Mesodermal cell (in vitro differentiated cells): ENCODE data around the gene RRM2.

ENCODE experiments used
- H3K27ac ChIP-seq: 2 replicates; pipeline ENCODE4 v1.7.0; 2013; ENCODE audit warnings: mild to moderate bottlenecking, low read depth, low read length, moderate library complexity; ENCODE audit not compliant: severe bottlenecking
- H3K36me3 ChIP-seq: 2 replicates; pipeline ENCODE4 v1.7.1; 2013; ENCODE audit warnings: mild to moderate bottlenecking, low read length, moderate library complexity; ENCODE audit not compliant: control insufficient read depth, insufficient read depth
- H3K4me1 ChIP-seq: one replicate; pipeline ENCODE4 v1.7.1; 2013; ENCODE audit warnings: mild to moderate bottlenecking, low read length; ENCODE audit not compliant: insufficient read depth, control insufficient read depth, poor library complexity, severe bottlenecking
- H3K4me3 ChIP-seq: 2 replicates; pipeline ENCODE4 v1.7.0; 2013; ENCODE audit warnings: low read length, control low read depth, mild to moderate bottlenecking; ENCODE audit not compliant: insufficient read depth, poor library complexity, severe bottlenecking; ENCODE audit errors: extremely low read depth
- H3K9me3 ChIP-seq: 2 replicates; pipeline ENCODE4 v1.7.1; 2013; ENCODE audit warnings: mild to moderate bottlenecking, low read length, moderate library complexity; ENCODE audit not compliant: control insufficient read depth
- WGBS, 2 experiments: methylation state at CpG; one replicate each; pipeline ENCODE4 v1.1.5; 2013; ENCODE audit warnings: missing lambda C conversion rate in 2 of 2; ENCODE audit not compliant: insufficient coverage in 2 of 2; 5-methylcytosine and 5-hydroxymethylcytosine counted together

RRM2 gene

GRCh38 chr2:10166676-10167292 is 44.2 kb downstream of the RRM2 start:
- Histone ChIP-seq H3K9me3 (no peaks in the 10 kb centered on the region), H3K27ac (no peak overlapping the region), H3K36me3 (no peaks in the 10 kb centered on the region), H3K4me1 (peaks cover 37% of the 10 kb centered on the region), H3K4me3 (no peak overlapping the region)
- WGBS, 2 experiments, result 88 to 89% methylated on average over 17 to 18 of the region's 18 CpGs

DNA sequence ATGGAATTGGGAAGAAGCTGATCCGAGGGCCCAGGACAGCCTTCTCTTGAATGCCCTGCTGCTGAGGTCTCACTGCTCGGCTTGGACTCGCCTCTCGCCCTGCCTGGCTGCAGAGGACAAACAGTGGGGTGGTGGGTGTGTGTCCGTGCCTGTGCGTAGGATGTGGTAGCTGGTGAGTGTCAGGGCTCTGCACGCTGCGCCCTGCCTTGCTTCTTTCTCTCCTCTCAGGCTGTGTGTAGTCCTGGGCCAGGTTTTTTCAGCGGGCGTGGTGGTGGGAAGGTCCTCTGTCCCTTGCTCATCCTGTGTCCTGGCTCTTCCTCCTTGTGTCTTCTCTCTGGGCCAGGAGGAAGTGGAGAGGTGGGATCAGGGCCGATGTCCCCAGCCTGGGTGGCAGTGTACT is 44.8 kb downstream of the RRM2 start:
- no peaks in the 10 kb centered on the region for H3K9me3 ChIP-seq
- peak overlapping the region; percentile 69 for H3K27ac ChIP-seq
- peaks cover 37% of the 10 kb centered on the region for H3K4me1 ChIP-seq
- no peaks in the 10 kb centered on the region for H3K36me3 ChIP-seq
- H3K4me3 ChIP-seq, result no peak overlapping the region
- 93 to 96% methylated on average over 6 to 8 of the region's 11 CpGs for WGBS, 2 experiments

DNA sequence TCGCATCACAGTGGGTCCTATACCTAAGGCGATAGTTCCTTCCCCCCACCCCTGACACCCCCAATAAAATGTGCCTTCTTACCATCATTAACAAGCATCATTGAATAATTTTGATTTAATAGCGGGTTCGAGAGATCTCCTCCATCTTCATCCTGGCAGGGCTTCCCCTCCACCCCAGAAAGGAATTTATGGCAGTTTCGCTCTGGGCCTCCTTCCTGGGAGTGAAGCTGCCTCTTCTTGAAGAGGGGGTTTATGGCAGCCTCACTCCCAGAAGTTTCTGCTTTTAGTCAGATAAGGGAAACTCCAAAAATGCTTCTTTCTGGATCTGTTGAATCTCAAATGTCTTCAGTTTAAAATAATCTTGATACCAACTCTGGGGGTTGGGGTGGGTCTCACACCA is 45.7 kb downstream of the RRM2 start:
- no peaks in the 10 kb centered on the region for H3K9me3 ChIP-seq
- WGBS, 2 experiments, result 74 to 100% methylated on average over 2 to 3 of the region's 5 CpGs
- no peak overlapping the region for H3K4me3 ChIP-seq
- peaks cover 37% of the 10 kb centered on the region for H3K4me1 ChIP-seq
- H3K27ac ChIP-seq, result peak overlapping the region; percentile 69
- no peaks in the 10 kb centered on the region for H3K36me3 ChIP-seq

- no peaks in the 10 kb centered on the region for H3K9me3 ChIP-seq
- no peak overlapping the region for H3K4me3 ChIP-seq
- peaks cover 37% of the 10 kb centered on the region for H3K4me1 ChIP-seq
- WGBS, 2 experiments, result 91 to 92% methylated on average over 5 of the region's 7 CpGs
- no peaks in the 10 kb centered on the region for H3K36me3 ChIP-seq
- no peak overlapping the region for H3K27ac ChIP-seq
These were observed 46.6 kb downstream of the RRM2 start for GRCh38 chr2:10169053-10169578.

DNA sequence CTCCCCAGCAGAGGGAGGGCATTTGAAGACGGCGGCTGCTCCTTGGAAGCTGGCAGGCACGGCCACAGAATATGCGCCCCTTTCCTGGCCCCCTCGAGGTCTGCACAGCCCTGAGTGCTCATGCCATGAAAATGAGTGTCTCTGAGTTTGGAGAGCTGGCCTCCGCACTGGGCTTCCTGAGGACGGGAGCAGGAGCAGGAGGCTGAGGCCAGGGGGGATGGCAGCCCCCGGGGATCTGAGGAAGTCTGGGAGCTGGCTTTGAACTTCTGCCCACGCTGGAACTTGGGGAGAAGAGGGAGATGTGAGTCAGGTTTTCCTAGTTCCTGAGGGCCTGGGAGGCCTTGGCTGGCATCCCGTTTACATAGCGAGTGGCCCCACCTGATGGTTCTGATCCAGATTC is 47.0 kb downstream of the RRM2 start:
- no peaks in the 10 kb centered on the region for H3K36me3 ChIP-seq
- 84 to 89% methylated on average over 7 to 10 of the region's 11 CpGs for WGBS, 2 experiments
- H3K4me3 ChIP-seq, result no peak overlapping the region
- H3K9me3 ChIP-seq, result no peaks in the 10 kb centered on the region
- peaks cover 37% of the 10 kb centered on the region for H3K4me1 ChIP-seq
- H3K27ac ChIP-seq, result no peak overlapping the region

GRCh38 chr2:10170256-10170655 is 47.7 kb downstream of the RRM2 start:
- 57 to 59% methylated on average over 7 to 8 of the region's 9 CpGs for WGBS, 2 experiments
- peaks cover 37% of the 10 kb centered on the region for H3K4me1 ChIP-seq

GRCh38 chr2:10171006-10171800 is 48.7 kb downstream of the RRM2 start:
- 90 to 95% methylated on average over 16 to 17 of the region's 19 CpGs for WGBS, 2 experiments
- Histone ChIP-seq H3K4me1 (peaks cover 37% of the 10 kb centered on the region), H3K4me3 (no peak overlapping the region), H3K27ac (no peak overlapping the region), H3K9me3 (no peaks in the 10 kb centered on the region), H3K36me3 (no peaks in the 10 kb centered on the region)

More at GRCh38 chr2:10170256-10170655, 47.7 kb downstream of the RRM2 start:
- Histone ChIP-seq H3K9me3 (no peaks in the 10 kb centered on the region), H3K36me3 (no peaks in the 10 kb centered on the region), H3K4me3 (no peak overlapping the region), H3K27ac (no peak overlapping the region)

DNA sequence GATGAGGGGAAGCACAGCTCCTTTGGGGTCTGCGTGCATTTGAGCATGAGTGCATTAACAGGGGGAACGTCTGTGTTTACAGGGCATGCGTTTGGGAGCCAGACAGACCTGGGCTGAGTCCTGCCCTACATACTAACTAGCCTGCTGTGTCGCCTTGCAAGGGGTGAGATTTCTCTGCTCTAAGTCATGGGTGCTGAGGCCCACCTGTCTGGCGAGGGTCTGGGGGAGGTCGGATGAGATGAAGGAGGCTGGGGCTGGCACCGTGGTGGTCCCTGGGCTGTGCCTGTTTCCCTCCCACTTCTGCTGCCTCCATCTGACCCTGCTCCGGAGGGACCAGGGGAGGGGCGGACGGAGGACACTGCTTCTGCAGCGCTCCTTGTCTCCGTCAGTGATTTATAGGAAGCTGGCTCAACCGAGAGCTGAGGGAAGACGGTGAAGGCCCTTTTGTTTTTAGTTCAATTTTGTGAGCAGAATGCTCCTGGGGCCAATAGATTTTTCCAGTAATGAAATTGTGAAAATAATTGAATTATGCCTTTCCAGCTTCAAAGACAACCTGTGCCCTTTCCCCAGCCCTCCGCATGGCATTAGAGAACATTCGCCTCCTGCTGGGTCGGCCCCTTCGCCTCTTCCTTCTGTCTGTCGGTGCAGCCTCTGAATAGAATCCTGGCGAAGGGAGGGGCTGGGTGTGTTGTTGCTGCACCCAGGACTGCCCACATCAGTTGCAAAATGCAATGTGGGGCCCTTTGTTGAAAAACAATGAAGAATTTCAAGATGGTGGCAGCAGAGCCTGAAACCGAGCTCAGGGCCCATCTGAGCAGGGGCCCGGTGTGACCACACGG is 49.7 kb downstream of the RRM2 start:
- whole genome bisulfite sequencing, 2 experiments, result 76 to 89% methylated on average over 12 to 18 of the region's 23 CpGs

GRCh38 chr2:10173258-10174005 is 50.9 kb downstream of the RRM2 start:
- 96 to 97% methylated on average over 15 to 22 of the region's 22 CpGs for WGBS, 2 experiments

More for the DNA sequence above, 49.7 kb downstream of the RRM2 start:
- Histone ChIP-seq H3K4me3 (no peak overlapping the region), H3K27ac (no peak overlapping the region), H3K36me3 (no peaks in the 10 kb centered on the region), H3K9me3 (no peaks in the 10 kb centered on the region), H3K4me1 (peaks cover 37% of the 10 kb centered on the region)

GRCh38 chr2:10174173-10174572 is 51.6 kb downstream of the RRM2 start:
- no peak overlapping the region for H3K4me3 ChIP-seq
- no peaks in the 10 kb centered on the region for H3K9me3 ChIP-seq
- WGBS, 2 experiments, result 96 to 98% methylated on average over 5 to 6 of the region's 9 CpGs
- peaks cover 22% of the 10 kb centered on the region for H3K4me1 ChIP-seq
- no peaks in the 10 kb centered on the region for H3K36me3 ChIP-seq
- H3K27ac ChIP-seq, result no peak overlapping the region

More at GRCh38 chr2:10173258-10174005, 50.9 kb downstream of the RRM2 start:
- Histone ChIP-seq H3K36me3 (no peaks in the 10 kb centered on the region), H3K4me3 (no peak overlapping the region), H3K4me1 (peaks cover 25% of the 10 kb centered on the region), H3K27ac (no peak overlapping the region), H3K9me3 (no peaks in the 10 kb centered on the region)
